WTC11 (cell line): ENCODE measurements around the gene TTLL10. TPM values are rescaled to one million over a fixed set of nuclear protein-coding genes. Genes with fewer than 3 reads are reported as not detected.

Source experiments
- ATAC-seq: fragments of 200-7000 bp; cut with Tn5 transposase; 2 replicates; pipeline ENCODE4 v1.10.0; 2021; ENCODE audit warnings: mild to moderate bottlenecking, moderate library complexity
- CTCF ChIA-PET: fragments of 300-600 bp; sonication (Branson Sonifier 250); formaldehyde crosslinking; loops from one replicate; lab custom pipeline; 2021; ENCODE audit warnings: antibody characterized with exemption; lab: Charles Lee
- POLR2A ChIA-PET: fragments of 350-600 bp; sonication (Branson Sonifier 250); formaldehyde crosslinking; loops from one replicate; lab custom pipeline; 2021; ENCODE audit warnings: antibody characterized with exemption; lab: Charles Lee
- DNase-seq: peaks from one replicate; pipeline ENCODE4 v3.0.0; 2021; ENCODE audit warnings: low spot score
- H3K27ac Mint-ChIP-seq: 2 replicates; pipeline ENCODE4 v1.8.0; 2021; ENCODE audit warnings: mixed read lengths
- H3K27me3 Mint-ChIP-seq: 2 replicates; pipeline ENCODE4 v1.8.0; 2021; ENCODE audit warnings: low read depth, mild to moderate bottlenecking, moderate library complexity, mixed read lengths
- H3K36me3 Mint-ChIP-seq: 2 replicates; pipeline ENCODE4 v1.8.0; 2021; ENCODE audit warnings: mixed read lengths
- H3K4me1 Mint-ChIP-seq: 2 replicates; pipeline ENCODE4 v1.8.0; 2022; ENCODE audit warnings: mixed read lengths
- H3K4me3 Mint-ChIP-seq: 2 replicates; pipeline ENCODE4 v1.8.0; 2021; ENCODE audit warnings: mild to moderate bottlenecking, moderate library complexity, mixed read lengths
- H3K9me3 Mint-ChIP-seq: 2 replicates; pipeline ENCODE4 v1.8.0; 2021; ENCODE audit warnings: mixed read lengths
- AR ChIP-seq: fragments of 250-450 bp; sonication (Bioruptor Pico); IDR thresholded peaks from 2 replicates; pipeline ENCODE4 v1.9.0; 2021; ENCODE audit warnings: mild to moderate bottlenecking
- HMGA2 ChIP-seq: fragments of 250-450 bp; sonication (Bioruptor Pico); IDR thresholded peaks from 2 replicates; pipeline ENCODE4 v1.4.0; 2021; ENCODE audit warnings: mild to moderate bottlenecking, moderate library complexity
- IRF2 ChIP-seq: sonication (generic); formaldehyde crosslinking; IDR thresholded peaks from 2 replicates; pipeline ENCODE4 v1.8.0; 2022; ENCODE audit warnings: low read depth, missing genetic modification reagents, borderline replicate concordance
- NFE2L1 ChIP-seq: sonication (generic); formaldehyde crosslinking; IDR thresholded peaks from 2 replicates; pipeline ENCODE4 v1.8.1; 2023; ENCODE audit warnings: missing genetic modification reagents
- RELA ChIP-seq: sonication (generic); formaldehyde crosslinking; IDR thresholded peaks from 2 replicates; pipeline ENCODE4 v1.8.1; 2022; ENCODE audit warnings: missing genetic modification reagents, mild to moderate bottlenecking, borderline replicate concordance
- SP1 ChIP-seq: sonication (generic); formaldehyde crosslinking; conservative IDR thresholded peaks from 2 replicates; pipeline ENCODE4 v1.8.1; 2022; ENCODE audit warnings: missing genetic modification reagents
- TP53 ChIP-seq: sonication (generic); formaldehyde crosslinking; IDR thresholded peaks from 2 replicates; pipeline ENCODE4 v1.8.1; 2023; ENCODE audit warnings: mild to moderate bottlenecking, missing genetic modification reagents
- USF1 ChIP-seq: sonication (generic); formaldehyde crosslinking; IDR thresholded peaks from 2 replicates; pipeline ENCODE4 v1.8.0; 2022; ENCODE audit warnings: mild to moderate bottlenecking, missing genetic modification reagents
- ZNF138 ChIP-seq: sonication (generic); formaldehyde crosslinking; conservative IDR thresholded peaks from 2 replicates; pipeline ENCODE4 v1.8.1; 2022; ENCODE audit warnings: mild to moderate bottlenecking, moderate library complexity, missing genetic modification reagents
- ZSCAN18 ChIP-seq: fragments of 250-450 bp; sonication (Bioruptor Pico); IDR thresholded peaks from 2 replicates; pipeline ENCODE4 v2.1.2; 2022; ENCODE audit warnings: mild to moderate bottlenecking, moderate library complexity
- total RNA-seq: library from RNA; stranded (reverse); gene quantifications from 3 replicates; pipeline ENCODE4 v1.2.3, GENCODE V29; 2021
- TF ChIP-seq, protein P1 (sequence below): fragments of 250-450 bp; sonication (Bioruptor Pico); IDR thresholded peaks from 2 replicates; pipeline ENCODE4 v1.9.0; 2021; ENCODE audit warnings: mild to moderate bottlenecking, borderline replicate concordance
- TF ChIP-seq, protein P2 (sequence below): sonication (generic); formaldehyde crosslinking; IDR thresholded peaks from 2 replicates; pipeline ENCODE4 v1.8.1; 2023; ENCODE audit warnings: mild to moderate bottlenecking, missing genetic modification reagents, borderline replicate concordance
- TF ChIP-seq, protein P3 (sequence below): sonication (generic); formaldehyde crosslinking; IDR thresholded peaks from 2 replicates; pipeline ENCODE4 v1.8.0; 2022; ENCODE audit warnings: mild to moderate bottlenecking, missing genetic modification reagents
- TF ChIP-seq, protein P4 (sequence below): sonication (generic); formaldehyde crosslinking; IDR thresholded peaks from 2 replicates; pipeline ENCODE4 v1.8.1; 2022; ENCODE audit warnings: mild to moderate bottlenecking, moderate library complexity, missing genetic modification reagents
- TF ChIP-seq, protein P5 (sequence below): fragments of 250-450 bp; sonication (Bioruptor Pico); IDR thresholded peaks from 2 replicates; pipeline ENCODE4 v1.8.0; 2021; ENCODE audit warnings: mild to moderate bottlenecking
- TF ChIP-seq, protein P6 (sequence below): sonication (generic); formaldehyde crosslinking; conservative IDR thresholded peaks from 2 replicates; pipeline ENCODE4 v1.8.1; 2023; ENCODE audit warnings: mild to moderate bottlenecking, low read depth, missing genetic modification reagents, moderate library complexity

TTLL10 gene
- total RNA-seq, 1 experiment from 2014 or later = 1.1 TPM

DNA sequence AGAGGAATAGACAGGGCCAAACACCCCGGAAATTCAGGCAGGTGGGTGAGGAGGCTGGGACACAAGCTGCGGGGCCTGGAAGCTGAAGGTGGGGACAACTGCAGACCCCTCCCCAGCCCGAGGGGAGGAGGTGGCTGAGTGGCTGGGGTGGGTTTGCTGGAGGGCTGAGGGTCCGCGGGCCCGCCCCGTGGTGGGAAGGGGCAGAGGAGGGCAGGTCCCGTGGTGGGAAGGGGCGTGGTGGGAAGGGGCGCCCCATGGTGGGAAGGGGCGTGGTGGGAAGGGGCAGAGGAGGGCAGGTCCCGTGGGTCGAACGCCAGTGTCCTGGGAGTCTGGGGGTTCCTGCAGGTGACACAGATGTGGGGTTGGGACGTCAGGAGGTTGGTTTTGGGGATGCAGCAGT lies 24.3 kb upstream of the TTLL10 start (continued):
- TF ChIP-seq AR (CRISPR knock-in tag) (no peak), TP53 (CRISPR knock-in tag) (no peak), SP1 (CRISPR knock-in tag) (no peak), USF1 (CRISPR knock-in tag) (no peak), ZSCAN18 (CRISPR knock-in tag) (no peak)
- TF ChIP-seq, protein P1, sequence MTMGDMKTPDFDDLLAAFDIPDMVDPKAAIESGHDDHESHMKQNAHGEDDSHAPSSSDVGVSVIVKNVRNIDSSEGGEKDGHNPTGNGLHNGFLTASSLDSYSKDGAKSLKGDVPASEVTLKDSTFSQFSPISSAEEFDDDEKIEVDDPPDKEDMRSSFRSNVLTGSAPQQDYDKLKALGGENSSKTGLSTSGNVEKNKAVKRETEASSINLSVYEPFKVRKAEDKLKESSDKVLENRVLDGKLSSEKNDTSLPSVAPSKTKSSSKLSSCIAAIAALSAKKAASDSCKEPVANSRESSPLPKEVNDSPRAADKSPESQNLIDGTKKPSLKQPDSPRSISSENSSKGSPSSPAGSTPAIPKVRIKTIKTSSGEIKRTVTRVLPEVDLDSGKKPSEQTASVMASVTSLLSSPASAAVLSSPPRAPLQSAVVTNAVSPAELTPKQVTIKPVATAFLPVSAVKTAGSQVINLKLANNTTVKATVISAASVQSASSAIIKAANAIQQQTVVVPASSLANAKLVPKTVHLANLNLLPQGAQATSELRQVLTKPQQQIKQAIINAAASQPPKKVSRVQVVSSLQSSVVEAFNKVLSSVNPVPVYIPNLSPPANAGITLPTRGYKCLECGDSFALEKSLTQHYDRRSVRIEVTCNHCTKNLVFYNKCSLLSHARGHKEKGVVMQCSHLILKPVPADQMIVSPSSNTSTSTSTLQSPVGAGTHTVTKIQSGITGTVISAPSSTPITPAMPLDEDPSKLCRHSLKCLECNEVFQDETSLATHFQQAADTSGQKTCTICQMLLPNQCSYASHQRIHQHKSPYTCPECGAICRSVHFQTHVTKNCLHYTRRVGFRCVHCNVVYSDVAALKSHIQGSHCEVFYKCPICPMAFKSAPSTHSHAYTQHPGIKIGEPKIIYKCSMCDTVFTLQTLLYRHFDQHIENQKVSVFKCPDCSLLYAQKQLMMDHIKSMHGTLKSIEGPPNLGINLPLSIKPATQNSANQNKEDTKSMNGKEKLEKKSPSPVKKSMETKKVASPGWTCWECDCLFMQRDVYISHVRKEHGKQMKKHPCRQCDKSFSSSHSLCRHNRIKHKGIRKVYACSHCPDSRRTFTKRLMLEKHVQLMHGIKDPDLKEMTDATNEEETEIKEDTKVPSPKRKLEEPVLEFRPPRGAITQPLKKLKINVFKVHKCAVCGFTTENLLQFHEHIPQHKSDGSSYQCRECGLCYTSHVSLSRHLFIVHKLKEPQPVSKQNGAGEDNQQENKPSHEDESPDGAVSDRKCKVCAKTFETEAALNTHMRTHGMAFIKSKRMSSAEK (CRISPR knock-in tag) = no peak
- TF ChIP-seq, protein P2, sequence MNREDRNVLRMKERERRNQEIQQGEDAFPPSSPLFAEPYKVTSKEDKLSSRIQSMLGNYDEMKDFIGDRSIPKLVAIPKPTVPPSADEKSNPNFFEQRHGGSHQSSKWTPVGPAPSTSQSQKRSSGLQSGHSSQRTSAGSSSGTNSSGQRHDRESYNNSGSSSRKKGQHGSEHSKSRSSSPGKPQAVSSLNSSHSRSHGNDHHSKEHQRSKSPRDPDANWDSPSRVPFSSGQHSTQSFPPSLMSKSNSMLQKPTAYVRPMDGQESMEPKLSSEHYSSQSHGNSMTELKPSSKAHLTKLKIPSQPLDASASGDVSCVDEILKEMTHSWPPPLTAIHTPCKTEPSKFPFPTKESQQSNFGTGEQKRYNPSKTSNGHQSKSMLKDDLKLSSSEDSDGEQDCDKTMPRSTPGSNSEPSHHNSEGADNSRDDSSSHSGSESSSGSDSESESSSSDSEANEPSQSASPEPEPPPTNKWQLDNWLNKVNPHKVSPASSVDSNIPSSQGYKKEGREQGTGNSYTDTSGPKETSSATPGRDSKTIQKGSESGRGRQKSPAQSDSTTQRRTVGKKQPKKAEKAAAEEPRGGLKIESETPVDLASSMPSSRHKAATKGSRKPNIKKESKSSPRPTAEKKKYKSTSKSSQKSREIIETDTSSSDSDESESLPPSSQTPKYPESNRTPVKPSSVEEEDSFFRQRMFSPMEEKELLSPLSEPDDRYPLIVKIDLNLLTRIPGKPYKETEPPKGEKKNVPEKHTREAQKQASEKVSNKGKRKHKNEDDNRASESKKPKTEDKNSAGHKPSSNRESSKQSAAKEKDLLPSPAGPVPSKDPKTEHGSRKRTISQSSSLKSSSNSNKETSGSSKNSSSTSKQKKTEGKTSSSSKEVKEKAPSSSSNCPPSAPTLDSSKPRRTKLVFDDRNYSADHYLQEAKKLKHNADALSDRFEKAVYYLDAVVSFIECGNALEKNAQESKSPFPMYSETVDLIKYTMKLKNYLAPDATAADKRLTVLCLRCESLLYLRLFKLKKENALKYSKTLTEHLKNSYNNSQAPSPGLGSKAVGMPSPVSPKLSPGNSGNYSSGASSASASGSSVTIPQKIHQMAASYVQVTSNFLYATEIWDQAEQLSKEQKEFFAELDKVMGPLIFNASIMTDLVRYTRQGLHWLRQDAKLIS (CRISPR knock-in tag) = no peak

DNA sequence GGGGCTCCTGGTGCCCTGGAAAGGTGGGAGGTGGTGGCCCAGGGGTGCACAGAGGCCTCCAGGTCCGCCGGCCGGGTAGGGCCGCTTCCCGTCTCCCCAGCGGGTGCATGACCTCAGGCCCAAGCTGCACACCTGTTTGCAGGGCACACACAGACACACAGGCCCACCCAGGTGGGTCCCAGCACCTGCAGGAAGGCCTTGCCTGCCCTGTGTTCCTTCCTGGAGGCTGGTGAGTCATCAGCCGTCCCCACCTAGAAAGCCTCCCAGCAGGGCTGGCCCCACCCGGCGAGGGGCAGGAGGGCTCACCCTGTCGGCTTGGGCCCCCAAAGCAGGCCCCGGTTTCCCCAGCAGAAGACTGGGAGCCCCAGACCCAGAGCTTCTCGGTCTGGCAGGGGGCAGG lies 23.6 kb upstream of the TTLL10 start:
- ChIA-PET CTCF (no interaction called here), POLR2A (no interaction called here)
- no peak overlapping the region for H3K27ac Mint-ChIP-seq
- no peak overlapping the region for H3K4me3 Mint-ChIP-seq
- H3K4me1 Mint-ChIP-seq = no peaks in the 10 kb centered on the region
- ATAC-seq = no peak
- H3K36me3 Mint-ChIP-seq = peaks cover 19% of the 10 kb centered on the region
- DNase-seq = no peak
- H3K9me3 Mint-ChIP-seq = peaks cover 24% of the 10 kb centered on the region
- H3K27me3 Mint-ChIP-seq = peaks cover 13% of the 10 kb centered on the region
- TF ChIP-seq, protein P3, sequence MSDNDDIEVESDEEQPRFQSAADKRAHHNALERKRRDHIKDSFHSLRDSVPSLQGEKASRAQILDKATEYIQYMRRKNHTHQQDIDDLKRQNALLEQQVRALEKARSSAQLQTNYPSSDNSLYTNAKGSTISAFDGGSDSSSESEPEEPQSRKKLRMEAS (CRISPR knock-in tag) = no peak
- TF ChIP-seq HMGA2 (CRISPR knock-in tag) (no peak), IRF2 (CRISPR knock-in tag) (no peak), RELA (CRISPR knock-in tag) (no peak), NFE2L1 (CRISPR knock-in tag) (no peak), ZNF138 (CRISPR knock-in tag) (no peak)
- TF ChIP-seq, protein P4, sequence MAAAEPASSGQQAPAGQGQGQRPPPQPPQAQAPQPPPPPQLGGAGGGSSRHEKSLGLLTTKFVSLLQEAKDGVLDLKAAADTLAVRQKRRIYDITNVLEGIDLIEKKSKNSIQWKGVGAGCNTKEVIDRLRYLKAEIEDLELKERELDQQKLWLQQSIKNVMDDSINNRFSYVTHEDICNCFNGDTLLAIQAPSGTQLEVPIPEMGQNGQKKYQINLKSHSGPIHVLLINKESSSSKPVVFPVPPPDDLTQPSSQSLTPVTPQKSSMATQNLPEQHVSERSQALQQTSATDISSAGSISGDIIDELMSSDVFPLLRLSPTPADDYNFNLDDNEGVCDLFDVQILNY (CRISPR knock-in tag) = no peak
- TF ChIP-seq, protein P5, sequence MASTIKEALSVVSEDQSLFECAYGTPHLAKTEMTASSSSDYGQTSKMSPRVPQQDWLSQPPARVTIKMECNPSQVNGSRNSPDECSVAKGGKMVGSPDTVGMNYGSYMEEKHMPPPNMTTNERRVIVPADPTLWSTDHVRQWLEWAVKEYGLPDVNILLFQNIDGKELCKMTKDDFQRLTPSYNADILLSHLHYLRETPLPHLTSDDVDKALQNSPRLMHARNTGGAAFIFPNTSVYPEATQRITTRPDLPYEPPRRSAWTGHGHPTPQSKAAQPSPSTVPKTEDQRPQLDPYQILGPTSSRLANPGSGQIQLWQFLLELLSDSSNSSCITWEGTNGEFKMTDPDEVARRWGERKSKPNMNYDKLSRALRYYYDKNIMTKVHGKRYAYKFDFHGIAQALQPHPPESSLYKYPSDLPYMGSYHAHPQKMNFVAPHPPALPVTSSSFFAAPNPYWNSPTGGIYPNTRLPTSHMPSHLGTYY (CRISPR knock-in tag) = no peak
- TF ChIP-seq, protein P6, sequence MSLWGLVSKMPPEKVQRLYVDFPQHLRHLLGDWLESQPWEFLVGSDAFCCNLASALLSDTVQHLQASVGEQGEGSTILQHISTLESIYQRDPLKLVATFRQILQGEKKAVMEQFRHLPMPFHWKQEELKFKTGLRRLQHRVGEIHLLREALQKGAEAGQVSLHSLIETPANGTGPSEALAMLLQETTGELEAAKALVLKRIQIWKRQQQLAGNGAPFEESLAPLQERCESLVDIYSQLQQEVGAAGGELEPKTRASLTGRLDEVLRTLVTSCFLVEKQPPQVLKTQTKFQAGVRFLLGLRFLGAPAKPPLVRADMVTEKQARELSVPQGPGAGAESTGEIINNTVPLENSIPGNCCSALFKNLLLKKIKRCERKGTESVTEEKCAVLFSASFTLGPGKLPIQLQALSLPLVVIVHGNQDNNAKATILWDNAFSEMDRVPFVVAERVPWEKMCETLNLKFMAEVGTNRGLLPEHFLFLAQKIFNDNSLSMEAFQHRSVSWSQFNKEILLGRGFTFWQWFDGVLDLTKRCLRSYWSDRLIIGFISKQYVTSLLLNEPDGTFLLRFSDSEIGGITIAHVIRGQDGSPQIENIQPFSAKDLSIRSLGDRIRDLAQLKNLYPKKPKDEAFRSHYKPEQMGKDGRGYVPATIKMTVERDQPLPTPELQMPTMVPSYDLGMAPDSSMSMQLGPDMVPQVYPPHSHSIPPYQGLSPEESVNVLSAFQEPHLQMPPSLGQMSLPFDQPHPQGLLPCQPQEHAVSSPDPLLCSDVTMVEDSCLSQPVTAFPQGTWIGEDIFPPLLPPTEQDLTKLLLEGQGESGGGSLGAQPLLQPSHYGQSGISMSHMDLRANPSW (CRISPR knock-in tag) = no peak
